GM10266 (cell line): ENCODE results near the gene CCPG1.

Experiments used
- DNase-seq: peaks from one replicate; pipeline ENCODE4 v3.0.0; 2012; ENCODE audit errors: extremely low spot score
- TF ChIP-seq, protein P1 (sequence below): IDR thresholded peaks from 2 replicates; pipeline ENCODE4 v1.5.1; 2012; ENCODE audit warnings: mild to moderate bottlenecking, low read depth; ENCODE audit not compliant: control insufficient read depth, insufficient read depth; ENCODE audit errors: missing control alignments

CCPG1 gene

DNA sequence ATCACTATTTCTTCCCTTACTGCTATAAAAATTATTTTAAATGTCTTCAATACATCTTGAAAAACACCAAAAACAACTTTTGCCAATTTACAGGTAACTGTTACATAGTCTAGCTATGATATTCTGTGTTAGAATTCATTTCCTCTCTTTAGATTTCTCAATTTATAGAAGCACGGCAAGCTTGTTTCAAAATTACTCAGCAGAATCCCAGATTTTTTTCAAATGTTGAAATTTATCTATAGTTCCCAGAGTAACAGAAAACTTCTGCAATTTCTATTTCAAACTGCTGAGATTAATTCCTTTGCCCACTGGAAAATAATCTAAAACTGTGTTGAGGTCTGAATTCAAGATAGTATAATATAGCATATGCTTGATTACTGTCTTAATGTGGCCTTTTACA, 41.2 kb downstream of the CCPG1 start:
- TF ChIP-seq, protein P1, sequence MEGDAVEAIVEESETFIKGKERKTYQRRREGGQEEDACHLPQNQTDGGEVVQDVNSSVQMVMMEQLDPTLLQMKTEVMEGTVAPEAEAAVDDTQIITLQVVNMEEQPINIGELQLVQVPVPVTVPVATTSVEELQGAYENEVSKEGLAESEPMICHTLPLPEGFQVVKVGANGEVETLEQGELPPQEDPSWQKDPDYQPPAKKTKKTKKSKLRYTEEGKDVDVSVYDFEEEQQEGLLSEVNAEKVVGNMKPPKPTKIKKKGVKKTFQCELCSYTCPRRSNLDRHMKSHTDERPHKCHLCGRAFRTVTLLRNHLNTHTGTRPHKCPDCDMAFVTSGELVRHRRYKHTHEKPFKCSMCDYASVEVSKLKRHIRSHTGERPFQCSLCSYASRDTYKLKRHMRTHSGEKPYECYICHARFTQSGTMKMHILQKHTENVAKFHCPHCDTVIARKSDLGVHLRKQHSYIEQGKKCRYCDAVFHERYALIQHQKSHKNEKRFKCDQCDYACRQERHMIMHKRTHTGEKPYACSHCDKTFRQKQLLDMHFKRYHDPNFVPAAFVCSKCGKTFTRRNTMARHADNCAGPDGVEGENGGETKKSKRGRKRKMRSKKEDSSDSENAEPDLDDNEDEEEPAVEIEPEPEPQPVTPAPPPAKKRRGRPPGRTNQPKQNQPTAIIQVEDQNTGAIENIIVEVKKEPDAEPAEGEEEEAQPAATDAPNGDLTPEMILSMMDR, result no peak
- DNase-seq, result no peak

DNA sequence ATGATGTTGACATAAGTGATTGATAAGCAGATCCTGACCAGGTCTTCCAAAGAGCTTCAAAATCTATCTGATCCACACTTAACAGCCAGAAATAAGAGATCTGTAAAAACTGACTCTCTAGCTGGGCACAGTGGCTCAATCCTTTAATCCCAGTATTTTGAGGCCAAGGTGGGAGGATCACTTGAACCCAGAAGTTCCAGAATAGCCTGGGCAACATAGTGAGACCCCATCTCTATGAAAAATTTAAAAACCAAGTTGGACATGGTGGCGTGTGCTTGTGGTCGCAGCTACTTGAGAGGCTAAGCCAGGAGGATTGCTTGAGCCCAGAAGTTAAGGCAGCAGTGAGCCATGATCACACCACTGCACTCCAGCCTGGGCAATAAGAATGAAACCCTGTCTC, 45.5 kb downstream of the CCPG1 start:
- DNase-seq, result no peak

DNA sequence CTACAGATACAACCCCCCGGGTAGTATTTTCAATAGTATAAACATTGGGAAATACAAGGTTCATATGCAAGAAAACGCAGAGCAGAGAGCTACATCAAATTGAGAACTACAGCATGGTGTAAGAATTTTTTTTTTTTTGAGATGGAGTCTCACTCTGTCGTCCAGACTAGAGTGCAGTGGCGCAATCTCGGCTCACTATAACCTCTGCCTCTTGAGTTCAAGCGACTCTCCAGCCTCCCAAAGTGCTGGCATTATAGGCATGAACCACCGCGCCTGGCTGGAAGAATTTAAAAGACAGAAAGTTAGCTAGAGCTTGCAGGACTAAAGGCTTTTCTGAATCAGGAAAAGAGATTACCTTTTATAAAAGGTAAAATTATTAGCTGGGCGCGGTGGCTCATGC, 47.1 kb downstream of the CCPG1 start:
- TF ChIP-seq, protein P1, result no peak
- no peak for DNase-seq

More for the DNA sequence above, 45.5 kb downstream of the CCPG1 start:
- TF ChIP-seq, protein P1, result no peak

DNA sequence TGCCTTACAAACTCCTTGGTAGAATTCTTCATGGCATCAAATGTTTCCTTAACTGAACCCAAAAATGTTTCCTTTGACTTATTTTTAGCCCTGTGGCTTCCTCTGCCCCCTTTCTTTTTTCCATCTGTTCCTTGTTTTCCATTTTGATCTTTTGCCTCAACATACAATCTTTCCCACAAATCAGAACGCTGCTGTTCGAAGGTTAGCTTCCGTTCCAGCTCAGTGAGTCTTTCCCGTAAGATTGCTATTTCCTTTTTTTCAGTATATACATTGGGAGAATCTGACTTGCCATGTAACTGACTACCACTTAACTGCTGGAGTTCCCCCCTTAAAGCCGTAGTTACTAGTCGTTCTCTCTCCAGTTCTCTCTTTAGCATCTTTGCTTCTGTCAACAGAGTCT, 47.9 kb downstream of the CCPG1 start:
- no peak for DNase-seq
- TF ChIP-seq, protein P1, result no peak

DNA sequence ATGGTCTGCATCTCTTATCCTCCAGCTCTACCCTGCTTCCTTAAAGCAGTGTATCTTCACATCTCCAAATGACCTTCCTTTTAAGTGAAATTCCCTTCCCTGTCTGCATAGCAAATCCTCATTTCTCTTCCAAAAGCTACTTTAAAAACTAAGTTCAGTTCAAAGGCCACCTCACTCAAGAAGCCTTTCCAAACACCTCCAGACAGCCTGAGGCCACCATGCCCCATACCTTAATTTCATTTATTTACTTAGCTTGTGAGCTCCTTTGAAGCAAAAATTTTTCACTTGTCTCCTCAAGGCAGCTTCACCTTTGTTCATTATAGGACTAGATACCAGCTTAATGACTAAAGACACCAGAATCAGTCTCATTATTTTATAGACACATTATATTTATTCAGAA, 49.7 kb downstream of the CCPG1 start:
- no peak for DNase-seq
- TF ChIP-seq, protein P1, result no peak

DNA sequence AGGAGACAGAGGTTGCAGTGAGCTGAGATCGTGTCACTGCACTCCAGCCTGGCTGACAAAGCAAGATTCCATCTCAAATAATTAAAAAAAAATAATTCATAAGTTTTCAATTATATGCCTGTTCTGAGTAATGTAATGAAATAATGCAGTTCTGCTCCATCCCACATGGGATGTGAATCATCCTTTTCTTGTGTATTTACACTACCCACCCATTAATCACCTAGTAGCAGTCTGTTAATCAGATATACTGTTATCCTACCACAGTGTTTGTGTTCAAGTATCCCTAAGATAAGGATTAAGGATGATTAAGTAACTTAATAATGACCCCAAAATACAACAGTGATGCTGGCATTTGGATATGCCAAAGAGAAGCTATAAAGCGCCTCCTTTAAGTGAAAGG, 50.4 kb downstream of the CCPG1 start:
- TF ChIP-seq, protein P1, result no peak
- DNase-seq, result no peak

DNA sequence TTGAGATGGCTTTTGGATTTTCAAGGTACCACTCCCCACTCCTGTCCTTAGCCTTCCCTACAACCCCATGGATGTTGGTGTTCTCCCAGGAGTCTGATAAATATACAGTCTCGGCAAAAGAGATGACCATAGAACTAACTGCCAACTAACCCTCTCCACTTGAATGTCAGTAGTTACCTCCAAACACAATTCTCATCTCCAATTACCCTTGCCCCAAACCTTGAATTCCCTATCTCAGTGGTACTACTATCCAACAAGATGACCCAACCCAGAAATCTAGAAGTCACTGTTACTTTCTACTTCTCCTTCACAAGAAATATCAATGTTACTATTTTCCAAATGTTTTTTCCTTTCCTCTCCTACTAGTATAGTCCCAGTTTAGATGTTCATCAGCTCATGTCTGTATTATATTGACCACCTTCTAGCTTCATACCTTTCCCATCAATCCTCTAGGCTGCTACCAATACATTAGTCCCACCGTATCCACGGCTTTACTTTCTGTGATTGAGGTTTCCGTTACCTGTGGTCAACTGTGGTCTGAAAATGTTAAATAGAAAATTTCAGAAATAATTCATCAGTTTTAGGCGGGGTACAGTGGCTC, 51.1 kb downstream of the CCPG1 start:
- TF ChIP-seq, protein P1, result no peak
- no peak for DNase-seq
